ENCODE data around the gene GREM2.
A peak's percentile ranks its signal among the peaks of the same experiment; 100 is the strongest.

GREM2 gene

GRCh38 chr1:240609527-240610060 is 2.4 kb downstream of the GREM2 start:
- DNase-seq (ENCODE audit: low read depth) = no peak

GRCh38 chr1:240608707-240609106 is 3.2 kb downstream of the GREM2 start:
- DNase-seq (ENCODE audit: low read depth) = peak; percentile 45

- DNase-seq (ENCODE audit: low read depth) = no peak
Observed at GRCh38 chr1:240607006-240607405, 4.9 kb downstream of the GREM2 start.

GRCh38 chr1:240602189-240602588 is 9.8 kb downstream of the GREM2 start:
- peak; percentile 44 for DNase-seq (ENCODE audit: low read depth)

- DNase-seq (ENCODE audit: low read depth) = no peak
Observed at GRCh38 chr1:240599830-240600229, 12.1 kb downstream of the GREM2 start.

GRCh38 chr1:240599299-240599698 is 12.7 kb downstream of the GREM2 start:
- DNase-seq (ENCODE audit: low read depth) = no peak

- no peak for DNase-seq (ENCODE audit: low read depth)
Observed at GRCh38 chr1:240598216-240599001, 13.5 kb downstream of the GREM2 start.

- DNase-seq (ENCODE audit: low read depth) = no peak
Observed at GRCh38 chr1:240597153-240597745, 14.7 kb downstream of the GREM2 start.

GRCh38 chr1:240595476-240595875 is 16.5 kb downstream of the GREM2 start:
- no peak for DNase-seq (ENCODE audit: low read depth)

GRCh38 chr1:240591564-240591963 is 20.4 kb downstream of the GREM2 start:
- DNase-seq (ENCODE audit: low read depth) = no peak

GRCh38 chr1:240591078-240591477 is 20.9 kb downstream of the GREM2 start:
- DNase-seq (ENCODE audit: low read depth) = no peak

GRCh38 chr1:240589585-240590110 is 22.3 kb downstream of the GREM2 start:
- DNase-seq (ENCODE audit: low read depth) = no peak

GRCh38 chr1:240586006-240586405 is 25.9 kb downstream of the GREM2 start:
- no peak for DNase-seq (ENCODE audit: low read depth)

GRCh38 chr1:240582953-240583352 is 29.0 kb downstream of the GREM2 start:
- DNase-seq (ENCODE audit: low read depth) = peak; percentile 19

GRCh38 chr1:240579511-240579910 is 32.4 kb downstream of the GREM2 start:
- DNase-seq (ENCODE audit: low read depth) = no peak

GRCh38 chr1:240577095-240577494 is 34.9 kb downstream of the GREM2 start:
- no peak for DNase-seq (ENCODE audit: low read depth)

GRCh38 chr1:240575981-240576662 is 35.8 kb downstream of the GREM2 start:
- peak; percentile 62 for DNase-seq (ENCODE audit: low read depth)

- no peak for DNase-seq (ENCODE audit: low read depth)
Observed at GRCh38 chr1:240572328-240572727, 39.6 kb downstream of the GREM2 start.

GRCh38 chr1:240571782-240572181 is 40.2 kb downstream of the GREM2 start:
- no peak for DNase-seq (ENCODE audit: low read depth)

- no peak for DNase-seq (ENCODE audit: low read depth)
Observed at GRCh38 chr1:240567066-240567465, 44.9 kb downstream of the GREM2 start.

GRCh38 chr1:240562779-240563178 is 49.2 kb downstream of the GREM2 start:
- DNase-seq (ENCODE audit: low read depth) = no peak

GRCh38 chr1:240562111-240562590 is 49.8 kb downstream of the GREM2 start:
- peak; percentile 49 for DNase-seq (ENCODE audit: low read depth)
